ENCODE data around the gene NFIA.

- TF ChIP-seq EP300 (IDR thresholded peaks at IDR 0.05) (no peak), CTCF (IDR thresholded peaks at IDR 0.05) (no peak), POLR2AphosphoS5 (IDR thresholded peaks at IDR 0.05) (no peak)
Observed at GRCh38 chr1:61047061-61047460, 35.3 kb upstream of the NFIA start.
